Frontal cortex (tissue), 4 donors: ENCODE data around the gene EPN2. TPM values are rescaled to one million over a fixed set of nuclear protein-coding genes. Genes with fewer than 3 reads are reported as not detected.
A peak's percentile ranks its signal among the peaks of the same experiment; 100 is the strongest.

Experiments
- DNase-seq, 2 donors: peaks; one replicate each; pipeline ENCODE4 v3.0.0; 2012; ENCODE audit warnings: low spot score in 2 of 2
- FAIRE-seq: peaks from 2 replicates; lab custom pipeline; 2012; peaks lifted over from hg19 to GRCh38; lab: Jason Lieb, UNC
- total RNA-seq: library from RNA; depleted of rRNA; stranded (reverse); fragments of >200 nt; gene quantifications from one replicate; pipeline ENCODE4 v1.2.3, GENCODE V29; 2014
- donor health status: control.
- donor health status: control.
- donor health status: control.

Gene EPN2
- total RNA-seq, 1 donor from 2014 or later = 53.0 TPM

GRCh38 chr17:19320876-19321275, 83.7 kb downstream of the EPN2 start:
- FAIRE-seq (no peak), DNase-seq (no peak)

GRCh38 chr17:19321481-19322128, 84.4 kb downstream of the EPN2 start:
- DNase-seq (no peak), FAIRE-seq (no peak)

- DNase-seq = no peak
- FAIRE-seq = no peak
These were observed 85.0 kb downstream of the EPN2 start for GRCh38 chr17:19322129-19322505.

- no peak for FAIRE-seq
- no peak for DNase-seq
These were observed 85.7 kb downstream of the EPN2 start for GRCh38 chr17:19322861-19323260.

GRCh38 chr17:19325542-19325941, 88.4 kb downstream of the EPN2 start:
- no peak for DNase-seq
- no peak for FAIRE-seq

- DNase-seq (no peak), FAIRE-seq (no peak)
These were observed 90.0 kb downstream of the EPN2 start for GRCh38 chr17:19327031-19327783.

GRCh38 chr17:19328441-19329061, 91.4 kb downstream of the EPN2 start:
- DNase-seq (no peak), FAIRE-seq (no peak)

- no peak for DNase-seq
- FAIRE-seq = no peak
These were observed 92.0 kb downstream of the EPN2 start for GRCh38 chr17:19329136-19329535.

- FAIRE-seq = no peak
These were observed 92.7 kb downstream of the EPN2 start for GRCh38 chr17:19329839-19330238.

GRCh38 chr17:19330271-19330670, 93.1 kb downstream of the EPN2 start:
- FAIRE-seq (no peak), DNase-seq (no peak)

More at GRCh38 chr17:19329839-19330238, 92.7 kb downstream of the EPN2 start:
- no peak for DNase-seq

- FAIRE-seq = no peak
- DNase-seq = no peak
These were observed 94.0 kb downstream of the EPN2 start for GRCh38 chr17:19331134-19331533.

- FAIRE-seq (no peak), DNase-seq (no peak)
These were observed 94.5 kb downstream of the EPN2 start for GRCh38 chr17:19331543-19332245.

- DNase-seq (no peak), FAIRE-seq (no peak)
These were observed 95.4 kb downstream of the EPN2 start for GRCh38 chr17:19332371-19333131.

GRCh38 chr17:19333132-19333440, 95.9 kb downstream of the EPN2 start:
- DNase-seq = no peak
- FAIRE-seq = no peak

- FAIRE-seq (no peak), DNase-seq (no peak)
These were observed 96.6 kb downstream of the EPN2 start for GRCh38 chr17:19333736-19334290.

- no peak for FAIRE-seq
- DNase-seq = no peak
These were observed 97.2 kb downstream of the EPN2 start for GRCh38 chr17:19334331-19334730.

- no peak for FAIRE-seq
These were observed 98.9 kb downstream of the EPN2 start for GRCh38 chr17:19335951-19336631.

GRCh38 chr17:19336938-19337711, 100.0 kb downstream of the EPN2 start:
- peak in 1 of 2 donors; percentile 77 for DNase-seq
- FAIRE-seq = no peak

More at GRCh38 chr17:19335951-19336631, 98.9 kb downstream of the EPN2 start:
- DNase-seq = no peak

- FAIRE-seq (no peak), DNase-seq (no peak)
These were observed 100.5 kb downstream of the EPN2 start for GRCh38 chr17:19337712-19338023.
